ENCODE measurements around the gene CD4.

- TF ChIP-seq SMC3 (IDR thresholded peaks at IDR 0.05; ENCODE audit: low read depth, low read length) (no peak), TAF1 (IDR thresholded peaks at IDR 0.05; ENCODE audit: borderline replicate concordance, low read depth, low read length) (no peak), JUND (IDR thresholded peaks at IDR 0.05) (no peak), CHD2 (IDR thresholded peaks at IDR 0.05; ENCODE audit: low read length, partially characterized antibody) (no peak), GATA2 (CRISPR knock-in tag; IDR thresholded peaks at IDR 0.05) (no peak), RCOR1 (IDR thresholded peaks at IDR 0.05; ENCODE audit: low read length) (no peak), POLR2AphosphoS5 (IDR thresholded peaks at IDR 0.05; ENCODE audit: low read depth, low read length) (no peak), SIN3A (IDR thresholded peaks at IDR 0.05; ENCODE audit: borderline replicate concordance, low read depth, low read length) (no peak), YY1 (IDR thresholded peaks at IDR 0.05; ENCODE audit: low read depth) (no peak), FOXJ3 (CRISPR knock-in tag; IDR thresholded peaks at IDR 0.05) (no peak), EP300 (IDR thresholded peaks at IDR 0.05; ENCODE audit: borderline replicate concordance in 1 of 2, low read depth in 1 of 2, low read length in 1 of 2) (no peak), RXRA (IDR thresholded peaks at IDR 0.05; ENCODE audit: borderline replicate concordance, low read depth) (no peak)
- TF ChIP-seq, protein P1, sequence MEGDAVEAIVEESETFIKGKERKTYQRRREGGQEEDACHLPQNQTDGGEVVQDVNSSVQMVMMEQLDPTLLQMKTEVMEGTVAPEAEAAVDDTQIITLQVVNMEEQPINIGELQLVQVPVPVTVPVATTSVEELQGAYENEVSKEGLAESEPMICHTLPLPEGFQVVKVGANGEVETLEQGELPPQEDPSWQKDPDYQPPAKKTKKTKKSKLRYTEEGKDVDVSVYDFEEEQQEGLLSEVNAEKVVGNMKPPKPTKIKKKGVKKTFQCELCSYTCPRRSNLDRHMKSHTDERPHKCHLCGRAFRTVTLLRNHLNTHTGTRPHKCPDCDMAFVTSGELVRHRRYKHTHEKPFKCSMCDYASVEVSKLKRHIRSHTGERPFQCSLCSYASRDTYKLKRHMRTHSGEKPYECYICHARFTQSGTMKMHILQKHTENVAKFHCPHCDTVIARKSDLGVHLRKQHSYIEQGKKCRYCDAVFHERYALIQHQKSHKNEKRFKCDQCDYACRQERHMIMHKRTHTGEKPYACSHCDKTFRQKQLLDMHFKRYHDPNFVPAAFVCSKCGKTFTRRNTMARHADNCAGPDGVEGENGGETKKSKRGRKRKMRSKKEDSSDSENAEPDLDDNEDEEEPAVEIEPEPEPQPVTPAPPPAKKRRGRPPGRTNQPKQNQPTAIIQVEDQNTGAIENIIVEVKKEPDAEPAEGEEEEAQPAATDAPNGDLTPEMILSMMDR (IDR thresholded peaks at IDR 0.05) = no peak
These were observed 34.1 kb downstream of the CD4 start for GRCh38 chr12:6823182-6824084.
